Measurements from ENCODE around the gene GALNTL6.

GALNTL6 gene

DNA sequence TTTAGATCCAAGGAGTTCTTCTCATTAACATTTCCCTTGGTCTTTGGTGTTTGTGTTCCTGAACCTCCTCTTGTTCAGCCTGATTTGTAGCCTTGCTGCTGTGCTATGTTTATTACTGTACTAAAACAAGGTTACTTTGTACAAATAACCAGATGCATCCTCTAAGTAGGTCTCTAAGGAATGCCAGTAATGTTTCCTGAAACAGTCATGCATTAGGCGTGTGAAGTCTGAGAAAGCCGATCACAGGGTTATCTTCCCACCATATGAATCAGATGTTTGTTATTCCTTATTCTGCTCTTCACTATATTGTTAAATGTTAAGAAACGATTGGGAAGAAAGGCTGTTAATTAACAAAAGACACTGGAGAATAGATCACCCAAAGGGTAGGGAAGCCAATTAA lies 66.9 kb downstream of the GALNTL6 start:
- DNase-seq (ENCODE audit: low spot score) = no peak

GRCh38 chr4:171889681-171890080 lies 76.5 kb downstream of the GALNTL6 start:
- no peak for DNase-seq (ENCODE audit: low spot score)

DNA sequence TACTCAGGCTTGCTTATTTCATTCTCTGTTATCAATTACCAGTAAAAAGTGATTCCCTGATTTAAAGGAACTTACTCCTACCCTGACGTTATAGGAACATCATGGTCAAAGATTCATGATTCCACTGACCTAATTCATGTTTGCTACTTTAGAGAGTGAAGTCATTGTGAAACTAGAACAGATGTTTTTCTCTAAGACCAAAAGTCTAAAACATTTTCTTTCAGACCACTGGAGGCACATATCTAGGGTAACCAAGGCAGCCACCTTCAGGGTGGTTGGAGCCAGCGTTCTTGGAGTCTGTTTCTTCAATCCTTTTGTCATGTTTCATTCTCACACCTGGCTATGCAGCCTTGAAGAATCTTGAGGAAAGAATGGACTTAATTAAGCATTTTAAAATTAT lies 77.8 kb downstream of the GALNTL6 start:
- no peak for DNase-seq (ENCODE audit: low spot score)

GRCh38 chr4:171896426-171896825 lies 83.2 kb downstream of the GALNTL6 start:
- no peak for DNase-seq (ENCODE audit: low spot score)

DNA sequence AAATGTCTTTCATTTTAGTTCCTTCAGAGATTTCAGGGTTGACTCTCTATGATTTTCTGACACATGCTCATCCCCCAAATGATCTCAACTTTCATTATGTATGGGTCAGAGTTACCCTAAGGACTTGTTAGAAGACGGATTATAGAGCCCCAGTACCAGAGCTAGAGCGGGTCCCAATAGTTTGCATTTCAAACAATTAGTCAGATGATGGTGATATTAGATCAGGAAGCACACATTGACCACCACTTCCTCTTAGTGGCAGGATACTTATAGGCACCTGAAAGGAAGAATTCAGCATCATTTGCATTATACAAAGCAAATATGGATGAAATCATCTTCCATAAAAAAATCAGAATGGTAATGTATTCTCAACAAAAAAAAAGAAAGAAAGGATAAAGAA lies 106.1 kb downstream of the GALNTL6 start:
- DNase-seq (ENCODE audit: low spot score) = no peak

- DNase-seq (ENCODE audit: low spot score) = no peak
Measured at GRCh38 chr4:171920901-171921300, 107.7 kb downstream of the GALNTL6 start.

DNA sequence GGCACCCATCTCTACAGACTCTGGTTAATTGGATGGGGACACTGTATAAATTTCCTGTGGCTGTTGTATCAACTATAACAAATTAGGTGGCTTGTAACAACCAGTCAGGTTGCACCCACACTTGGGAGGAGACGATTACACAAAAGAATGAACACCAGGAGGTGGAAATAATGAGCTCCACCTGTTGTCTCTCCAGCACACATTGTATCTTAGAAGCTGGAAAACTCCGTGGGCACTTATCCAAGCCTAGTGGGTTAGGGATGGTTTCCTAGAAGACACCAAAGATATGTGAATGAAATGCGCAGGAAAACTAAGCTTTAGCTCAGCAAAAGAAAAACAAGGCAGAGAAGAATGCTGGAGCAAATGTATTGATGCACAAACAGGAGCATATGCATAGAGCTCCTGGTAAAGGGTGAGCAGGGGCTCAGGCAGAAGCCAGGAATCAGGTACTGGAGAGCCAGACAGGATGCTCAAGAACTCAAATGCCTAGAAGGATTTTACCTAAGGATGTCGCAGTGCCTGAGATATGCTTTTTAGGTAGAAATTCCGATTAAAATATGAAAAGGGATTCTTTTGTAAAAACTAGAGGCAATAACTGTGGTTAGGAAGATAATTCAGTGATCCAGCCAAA lies 111.7 kb downstream of the GALNTL6 start:
- no peak for DNase-seq (ENCODE audit: low spot score)

DNA sequence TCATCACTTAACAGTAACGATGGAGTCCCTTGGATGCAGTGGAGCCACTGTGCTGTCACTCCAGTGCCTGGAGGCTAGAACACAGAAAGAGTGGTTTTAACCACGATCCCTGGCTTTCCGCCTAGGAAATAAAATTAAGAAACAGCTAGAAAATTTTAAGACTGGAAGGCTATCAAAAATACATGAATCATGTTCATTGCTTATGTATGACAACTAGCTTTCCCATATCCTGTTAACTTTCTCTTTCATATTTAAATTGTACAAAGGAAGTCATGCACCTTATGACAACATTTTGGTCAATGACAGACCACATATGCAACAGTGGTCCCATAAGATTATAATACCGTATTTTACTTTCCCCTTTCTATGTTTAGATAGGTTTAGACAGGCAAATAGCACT lies 115.1 kb downstream of the GALNTL6 start:
- DNase-seq (ENCODE audit: low spot score) = no peak

DNA sequence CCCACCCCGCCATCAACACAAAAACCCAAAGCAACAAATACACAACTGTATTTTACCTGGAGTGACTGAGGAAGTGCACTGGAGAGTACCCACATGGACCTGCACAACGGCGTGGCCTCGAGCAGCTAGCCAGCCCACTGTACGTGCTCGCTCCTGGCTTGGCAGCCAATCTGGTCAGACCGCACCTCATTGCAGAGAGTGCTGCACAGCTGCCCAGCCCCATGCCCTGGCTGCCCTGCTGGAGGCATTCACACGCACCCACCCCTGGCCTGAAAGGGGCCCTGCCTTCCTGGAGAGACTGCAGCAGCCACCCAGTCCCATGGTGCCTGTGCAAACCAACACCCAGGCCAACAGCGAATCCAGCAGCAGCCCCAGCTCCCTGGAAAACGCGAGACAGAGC lies 116.3 kb downstream of the GALNTL6 start:
- no peak for DNase-seq (ENCODE audit: low spot score)

GRCh38 chr4:171929907-171930306 lies 116.7 kb downstream of the GALNTL6 start:
- DNase-seq (ENCODE audit: low spot score) = no peak

DNA sequence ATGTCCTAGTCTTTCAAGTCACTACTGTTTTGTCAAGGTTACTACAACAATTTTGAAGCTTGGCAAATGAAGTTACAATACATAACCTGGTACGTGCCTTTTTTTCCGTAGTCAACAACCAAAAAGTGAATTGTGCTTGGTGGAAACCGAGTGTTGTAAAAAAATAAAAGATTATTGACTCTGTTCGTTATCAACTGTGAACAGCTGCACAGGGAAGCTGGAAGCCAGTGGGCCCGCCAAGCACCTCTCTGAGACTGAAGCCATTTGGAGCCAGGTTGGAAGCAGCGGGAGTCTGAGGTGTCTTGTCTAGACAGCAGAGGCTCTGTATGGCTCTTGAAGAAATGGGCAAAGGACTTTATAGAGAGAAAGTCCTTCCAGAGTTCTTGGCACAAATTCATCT lies 119.0 kb downstream of the GALNTL6 start:
- DNase-seq (ENCODE audit: low spot score) = no peak

DNA sequence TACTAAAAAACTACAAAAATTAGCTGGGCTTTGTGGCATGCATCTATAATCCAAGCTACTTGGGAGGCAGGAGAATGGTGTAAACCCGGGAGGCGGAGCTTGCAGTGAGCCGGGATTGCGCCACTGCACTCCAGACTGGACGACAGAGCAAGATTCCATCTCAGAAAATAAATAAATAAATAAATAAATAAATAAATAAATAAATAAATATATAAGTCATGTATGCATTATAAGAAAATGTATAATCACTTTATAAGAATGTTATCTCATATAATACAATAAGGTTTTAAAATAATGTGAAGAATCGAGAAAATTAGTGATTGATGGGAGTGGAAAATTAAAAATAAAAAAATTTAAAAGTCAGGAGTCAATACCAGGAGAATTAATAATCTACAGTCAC lies 127.5 kb downstream of the GALNTL6 start:
- DNase-seq (ENCODE audit: low spot score) = no peak

- DNase-seq (ENCODE audit: low spot score) = no peak
Measured at GRCh38 chr4:171947400-171947799, 134.2 kb downstream of the GALNTL6 start.

- DNase-seq (ENCODE audit: low spot score) = no peak
Measured at GRCh38 chr4:171948038-171948437, 134.8 kb downstream of the GALNTL6 start.

GRCh38 chr4:171954650-171955049 lies 141.4 kb downstream of the GALNTL6 start:
- no peak for DNase-seq (ENCODE audit: low spot score)

GRCh38 chr4:171956678-171957077 lies 143.5 kb downstream of the GALNTL6 start:
- peak; percentile 59 for DNase-seq (ENCODE audit: low spot score)

DNA sequence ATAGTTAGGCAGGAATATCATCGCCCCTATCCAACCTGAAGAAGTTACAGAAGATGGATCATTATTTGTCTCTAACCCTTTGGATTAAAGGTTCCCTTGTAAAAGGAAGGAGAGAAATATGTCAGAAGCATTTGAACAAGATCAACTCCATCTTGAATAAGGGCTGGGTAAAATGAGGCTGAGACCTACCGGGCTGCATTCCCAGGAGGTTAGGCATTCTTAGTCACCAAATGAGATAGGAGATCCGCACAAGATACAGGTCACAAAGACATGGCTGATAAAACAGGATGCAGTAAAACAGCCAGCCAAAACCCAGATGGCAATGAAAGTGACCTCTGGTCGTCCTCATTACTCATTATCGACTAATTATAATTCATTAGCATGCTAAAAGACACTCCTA lies 148.9 kb downstream of the GALNTL6 start:
- no peak for DNase-seq (ENCODE audit: low spot score)

GRCh38 chr4:171966356-171966755 lies 153.2 kb downstream of the GALNTL6 start:
- no peak for DNase-seq (ENCODE audit: low spot score)

DNA sequence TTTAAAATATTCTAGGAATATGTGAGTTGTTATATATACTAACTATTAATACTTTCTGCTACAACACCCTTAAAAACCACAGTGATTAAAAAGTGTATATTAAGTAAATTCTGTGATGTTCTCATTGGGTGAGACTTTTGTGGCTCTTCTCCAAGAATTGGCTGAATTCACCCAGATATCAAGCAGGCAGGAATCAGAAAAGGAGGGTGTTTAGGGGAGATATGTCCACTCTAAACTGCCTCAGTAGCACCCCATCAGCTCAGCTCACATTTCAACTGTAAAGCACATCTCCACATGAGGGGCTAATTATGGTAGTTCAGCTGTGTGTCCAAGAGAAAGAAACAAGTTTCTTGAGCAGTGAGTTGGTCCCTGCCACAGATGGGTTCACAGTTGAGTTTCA lies 165.0 kb downstream of the GALNTL6 start:
- DNase-seq (ENCODE audit: low spot score) = no peak

- DNase-seq (ENCODE audit: low spot score) = no peak
Measured at GRCh38 chr4:171979461-171979860, 166.3 kb downstream of the GALNTL6 start.

- DNase-seq (ENCODE audit: low spot score) = no peak
Measured at GRCh38 chr4:171981185-171981584, 168.0 kb downstream of the GALNTL6 start.

- DNase-seq (ENCODE audit: low spot score) = no peak
Measured at GRCh38 chr4:171983935-171984805, 171.0 kb downstream of the GALNTL6 start.

DNA sequence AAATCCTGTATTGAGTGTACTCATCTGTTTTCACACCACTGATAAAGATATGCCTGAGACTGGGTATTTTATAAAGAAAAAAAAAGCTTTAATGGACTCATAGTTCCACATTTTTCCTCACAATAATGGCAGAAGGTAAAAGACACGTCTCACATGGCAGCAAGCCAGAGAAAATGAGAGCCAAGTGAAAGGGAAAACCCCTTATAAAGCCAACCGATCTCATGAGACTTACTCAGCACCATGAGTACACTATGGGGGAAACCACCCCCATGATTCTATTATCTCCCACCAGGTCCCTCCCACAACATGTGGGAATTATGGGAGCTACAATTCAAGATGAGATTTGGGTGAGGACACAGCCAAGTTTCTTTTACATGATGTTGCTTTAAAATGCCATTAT lies 171.9 kb downstream of the GALNTL6 start:
- no peak for DNase-seq (ENCODE audit: low spot score)

- DNase-seq (ENCODE audit: low spot score) = no peak
Measured at GRCh38 chr4:171993247-171993646, 180.0 kb downstream of the GALNTL6 start.
